Measurements from ENCODE around the gene CST7. TPM values are rescaled to one million over a fixed set of nuclear protein-coding genes. Genes with fewer than 3 reads are reported as not detected.

Gene CST7
- total and polyA plus RNA-seq, 2 donors, result 15.5 to 41.9 TPM

DNA sequence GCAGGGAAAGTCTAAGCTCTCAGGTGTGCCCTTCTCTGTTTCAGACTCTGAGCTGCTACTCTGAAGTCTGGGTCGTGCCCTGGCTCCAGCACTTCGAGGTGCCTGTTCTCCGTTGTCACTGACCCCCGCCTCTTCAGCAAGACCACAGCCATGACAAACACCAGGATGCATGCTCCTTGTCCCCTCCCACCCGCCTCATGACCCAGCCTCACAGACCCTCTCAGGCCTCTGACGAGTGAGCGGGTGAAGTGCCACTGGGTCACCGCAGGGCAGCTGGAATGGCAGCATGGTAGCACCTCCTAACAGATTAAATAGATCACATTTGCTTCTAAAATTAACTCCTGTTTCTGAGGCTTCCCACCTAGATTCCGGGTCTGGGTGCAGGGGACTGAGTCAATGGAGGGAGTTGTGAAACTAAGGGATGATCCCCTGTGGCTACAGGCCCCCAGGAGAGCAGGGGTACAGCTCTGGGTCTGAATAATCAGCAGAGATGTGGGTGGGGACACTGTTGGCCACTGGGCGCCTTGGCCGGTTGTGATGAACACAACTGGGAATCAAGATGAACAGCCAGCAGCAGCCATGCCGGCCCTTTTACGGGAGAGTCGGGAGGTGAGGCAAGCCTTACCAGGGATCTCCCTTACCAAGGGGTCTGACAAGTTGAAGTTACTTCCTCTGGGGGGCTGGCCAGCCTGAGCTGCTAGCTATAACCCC is 10.7 kb downstream of the CST7 start:
- DNase-seq (ENCODE audit: low read depth in 6 of 9, low spot score in 9 of 9), result no peak
- Histone ChIP-seq H3K4me1 (ENCODE audit: control insufficient read depth in 2 of 2, insufficient read depth in 2 of 2, low read length in 2 of 2) (peaks cover 5 to 11% of the 10 kb centered on the region in 2 donors), H3K36me3 (ENCODE audit: control insufficient read depth in 2 of 2, insufficient read depth in 2 of 2, low read length in 1 of 2) (peaks cover 42 to 71% of the 10 kb centered on the region in 2 donors), H3K27me3 (ENCODE audit: control insufficient read depth in 2 of 2, insufficient read depth in 1 of 2, low read length in 1 of 2) (no peaks in the 10 kb centered on the region), H3K9me3 (ENCODE audit: control insufficient read depth in 2 of 2, insufficient read depth in 1 of 2, low read length in 1 of 2) (no peaks in the 10 kb centered on the region), H3K27ac (ENCODE audit: low read depth in 1 of 2, low read length in 1 of 2) (no peak overlapping the region), H3K4me3 (ENCODE audit: low read length in 2 of 2) (no peak overlapping the region)
- WGBS, result 95% methylated on average over 14 of the region's 14 CpGs

- no peak for DNase-seq (ENCODE audit: low read depth in 6 of 9, low spot score in 9 of 9)
- H3K9me3 ChIP-seq (ENCODE audit: control insufficient read depth in 2 of 2, insufficient read depth in 1 of 2, low read length in 1 of 2), result no peaks in the 10 kb centered on the region
- peak overlapping the region in 1 of 2 donors; percentile 38 for H3K27ac ChIP-seq (ENCODE audit: low read depth in 1 of 2, low read length in 1 of 2)
- H3K4me3 ChIP-seq (ENCODE audit: low read length in 2 of 2), result no peak overlapping the region
- no peaks in the 10 kb centered on the region for H3K27me3 ChIP-seq (ENCODE audit: control insufficient read depth in 2 of 2, insufficient read depth in 1 of 2, low read length in 1 of 2)
- peaks cover 47 to 76% of the 10 kb centered on the region in 2 donors for H3K36me3 ChIP-seq (ENCODE audit: control insufficient read depth in 2 of 2, insufficient read depth in 2 of 2, low read length in 1 of 2)
- peaks cover 0 to 7% of the 10 kb centered on the region in 2 donors for H3K4me1 ChIP-seq (ENCODE audit: control insufficient read depth in 2 of 2, insufficient read depth in 2 of 2, low read length in 2 of 2)
- 98% methylated on average over 10 of the region's 10 CpGs for WGBS
Measured at GRCh38 chr20:24960302-24960801, 11.3 kb downstream of the CST7 start.

- Histone ChIP-seq H3K27me3 (ENCODE audit: control insufficient read depth in 2 of 2, insufficient read depth in 1 of 2, low read length in 1 of 2) (no peaks in the 10 kb centered on the region), H3K9me3 (ENCODE audit: control insufficient read depth in 2 of 2, insufficient read depth in 1 of 2, low read length in 1 of 2) (no peaks in the 10 kb centered on the region), H3K27ac (ENCODE audit: low read depth in 1 of 2, low read length in 1 of 2) (no peak overlapping the region), H3K4me3 (ENCODE audit: low read length in 2 of 2) (no peak overlapping the region), H3K4me1 (ENCODE audit: control insufficient read depth in 2 of 2, insufficient read depth in 2 of 2, low read length in 2 of 2) (peaks cover 0 to 2% of the 10 kb centered on the region in 2 donors), H3K36me3 (ENCODE audit: control insufficient read depth in 2 of 2, insufficient read depth in 2 of 2, low read length in 1 of 2) (peaks cover 49 to 79% of the 10 kb centered on the region in 2 donors)
- WGBS, result 91% methylated on average over 2 of the region's 2 CpGs
- DNase-seq (ENCODE audit: low read depth in 6 of 9, low spot score in 9 of 9), result no peak
Measured at GRCh38 chr20:24960861-24961260, 11.8 kb downstream of the CST7 start.

DNA sequence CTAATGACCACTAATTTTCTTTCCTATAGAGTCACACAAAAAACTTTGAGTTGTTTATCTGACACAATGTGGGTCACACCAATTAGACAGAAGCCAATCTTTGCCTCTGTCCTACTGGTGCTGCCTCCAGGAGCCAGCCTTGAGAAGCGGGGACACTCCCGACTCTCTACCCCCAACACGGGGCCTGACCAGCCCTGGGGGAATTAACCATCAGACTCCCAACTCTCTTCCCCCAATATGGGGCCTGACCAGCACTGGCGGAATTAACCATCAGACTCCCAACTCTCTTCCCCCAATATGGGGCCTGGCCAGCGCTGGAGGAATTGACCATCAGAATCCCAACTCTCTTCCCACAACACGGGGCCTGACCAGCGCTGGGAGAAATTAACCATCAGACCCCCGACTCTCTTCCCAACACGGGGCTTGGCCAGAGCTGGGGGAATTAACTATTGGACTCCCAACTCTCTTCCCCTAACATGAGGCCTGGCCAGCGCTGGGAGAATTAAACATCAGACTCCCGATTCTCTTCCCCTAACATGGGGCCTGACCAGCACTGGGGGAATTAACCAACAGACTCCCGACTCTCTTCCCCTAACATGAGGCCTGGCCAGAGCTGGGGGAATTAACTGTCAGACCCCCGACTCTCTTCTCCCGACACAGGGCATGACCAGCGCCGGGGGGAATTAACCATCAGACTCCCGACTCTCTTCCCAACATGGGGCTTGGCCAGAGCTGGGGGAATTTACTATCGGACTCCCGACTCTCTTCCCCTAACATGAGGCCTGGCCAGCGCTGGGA is 12.5 kb downstream of the CST7 start:
- no peaks in the 10 kb centered on the region for H3K9me3 ChIP-seq (ENCODE audit: control insufficient read depth in 2 of 2, insufficient read depth in 1 of 2, low read length in 1 of 2)
- H3K27me3 ChIP-seq (ENCODE audit: control insufficient read depth in 2 of 2, insufficient read depth in 1 of 2, low read length in 1 of 2), result no peaks in the 10 kb centered on the region
- no peak overlapping the region for H3K27ac ChIP-seq (ENCODE audit: low read depth in 1 of 2, low read length in 1 of 2)
- WGBS, result 95% methylated on average over 20 of the region's 20 CpGs
- H3K36me3 ChIP-seq (ENCODE audit: control insufficient read depth in 2 of 2, insufficient read depth in 2 of 2, low read length in 1 of 2), result peaks cover 56 to 79% of the 10 kb centered on the region in 2 donors
- H3K4me3 ChIP-seq (ENCODE audit: low read length in 2 of 2), result no peak overlapping the region
- no peaks in the 10 kb centered on the region for H3K4me1 ChIP-seq (ENCODE audit: control insufficient read depth in 2 of 2, insufficient read depth in 2 of 2, low read length in 2 of 2)
- DNase-seq (ENCODE audit: low read depth in 6 of 9, low spot score in 9 of 9), result no peak

GRCh38 chr20:24962182-24962492 is 13.1 kb downstream of the CST7 start:
- Histone ChIP-seq H3K4me1 (ENCODE audit: control insufficient read depth in 2 of 2, insufficient read depth in 2 of 2, low read length in 2 of 2) (no peaks in the 10 kb centered on the region), H3K27me3 (ENCODE audit: control insufficient read depth in 2 of 2, insufficient read depth in 1 of 2, low read length in 1 of 2) (no peaks in the 10 kb centered on the region), H3K27ac (ENCODE audit: low read depth in 1 of 2, low read length in 1 of 2) (no peak overlapping the region), H3K36me3 (ENCODE audit: control insufficient read depth in 2 of 2, insufficient read depth in 2 of 2, low read length in 1 of 2) (peaks cover 59 to 81% of the 10 kb centered on the region in 2 donors), H3K4me3 (ENCODE audit: low read length in 2 of 2) (no peak overlapping the region), H3K9me3 (ENCODE audit: control insufficient read depth in 2 of 2, insufficient read depth in 1 of 2, low read length in 1 of 2) (no peaks in the 10 kb centered on the region)
- WGBS, result over 99% methylated on average over 2 of the region's 2 CpGs
- DNase-seq (ENCODE audit: low read depth in 6 of 9, low spot score in 9 of 9), result no peak

- H3K27ac ChIP-seq (ENCODE audit: low read depth in 1 of 2, low read length in 1 of 2), result no peak overlapping the region
- peaks cover 60 to 82% of the 10 kb centered on the region in 2 donors for H3K36me3 ChIP-seq (ENCODE audit: control insufficient read depth in 2 of 2, insufficient read depth in 2 of 2, low read length in 1 of 2)
- H3K4me1 ChIP-seq (ENCODE audit: control insufficient read depth in 2 of 2, insufficient read depth in 2 of 2, low read length in 2 of 2), result no peaks in the 10 kb centered on the region
- no peaks in the 10 kb centered on the region for H3K9me3 ChIP-seq (ENCODE audit: control insufficient read depth in 2 of 2, insufficient read depth in 1 of 2, low read length in 1 of 2)
- no peak for DNase-seq (ENCODE audit: low read depth in 6 of 9, low spot score in 9 of 9)
- H3K27me3 ChIP-seq (ENCODE audit: control insufficient read depth in 2 of 2, insufficient read depth in 1 of 2, low read length in 1 of 2), result no peaks in the 10 kb centered on the region
- H3K4me3 ChIP-seq (ENCODE audit: low read length in 2 of 2), result no peak overlapping the region
- 97% methylated on average over 6 of the region's 6 CpGs for WGBS
Measured at GRCh38 chr20:24962510-24962909, 13.4 kb downstream of the CST7 start.

DNA sequence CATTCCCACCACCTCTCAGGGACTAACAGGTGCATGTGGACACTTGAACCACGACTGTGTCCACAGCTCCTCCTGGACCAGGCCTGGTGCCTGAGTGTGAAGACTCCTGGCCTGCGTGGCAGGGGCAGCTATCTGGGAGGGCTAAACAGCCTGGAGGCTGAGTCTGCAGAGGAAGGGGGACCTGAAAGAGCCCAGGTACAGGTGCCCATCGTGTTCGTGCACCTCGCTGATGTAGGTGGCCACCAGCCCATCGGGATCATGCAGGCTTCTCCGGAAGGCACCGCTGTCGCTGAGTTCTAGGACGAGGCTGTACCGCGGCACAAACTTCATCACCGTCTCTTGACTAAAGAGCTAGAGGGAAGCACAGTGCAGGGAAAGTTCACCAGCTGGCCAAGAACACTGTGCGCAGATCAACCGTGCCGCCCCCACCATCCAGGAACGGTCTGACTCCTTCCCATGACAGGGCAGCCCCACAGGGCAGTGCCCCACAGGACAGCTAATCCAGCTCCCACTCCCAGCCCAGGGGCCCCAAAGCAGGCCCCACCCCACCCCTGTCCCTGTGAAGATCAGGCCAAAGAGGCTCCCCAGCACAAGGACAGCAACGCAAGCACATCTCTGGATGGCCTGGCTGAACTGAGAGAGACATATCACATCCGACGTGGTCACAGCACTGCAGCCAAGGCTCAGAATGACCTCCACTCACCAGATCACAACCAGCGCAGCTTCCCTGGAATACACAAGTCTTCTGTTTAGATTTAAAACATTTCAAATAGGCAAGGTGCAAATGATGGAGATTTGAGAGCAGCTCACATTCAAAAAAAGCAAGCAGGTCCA is 14.8 kb downstream of the CST7 start:
- H3K9me3 ChIP-seq (ENCODE audit: control insufficient read depth in 2 of 2, insufficient read depth in 1 of 2, low read length in 1 of 2), result no peaks in the 10 kb centered on the region
- peaks cover 68 to 80% of the 10 kb centered on the region in 2 donors for H3K36me3 ChIP-seq (ENCODE audit: control insufficient read depth in 2 of 2, insufficient read depth in 2 of 2, low read length in 1 of 2)
- H3K4me3 ChIP-seq (ENCODE audit: low read length in 2 of 2), result no peak overlapping the region
- no peak for DNase-seq (ENCODE audit: low read depth in 6 of 9, low spot score in 9 of 9)
- no peaks in the 10 kb centered on the region for H3K27me3 ChIP-seq (ENCODE audit: control insufficient read depth in 2 of 2, insufficient read depth in 1 of 2, low read length in 1 of 2)
- no peaks in the 10 kb centered on the region for H3K4me1 ChIP-seq (ENCODE audit: control insufficient read depth in 2 of 2, insufficient read depth in 2 of 2, low read length in 2 of 2)
- 98% methylated on average over 21 of the region's 21 CpGs for WGBS
- no peak overlapping the region for H3K27ac ChIP-seq (ENCODE audit: low read depth in 1 of 2, low read length in 1 of 2)

DNA sequence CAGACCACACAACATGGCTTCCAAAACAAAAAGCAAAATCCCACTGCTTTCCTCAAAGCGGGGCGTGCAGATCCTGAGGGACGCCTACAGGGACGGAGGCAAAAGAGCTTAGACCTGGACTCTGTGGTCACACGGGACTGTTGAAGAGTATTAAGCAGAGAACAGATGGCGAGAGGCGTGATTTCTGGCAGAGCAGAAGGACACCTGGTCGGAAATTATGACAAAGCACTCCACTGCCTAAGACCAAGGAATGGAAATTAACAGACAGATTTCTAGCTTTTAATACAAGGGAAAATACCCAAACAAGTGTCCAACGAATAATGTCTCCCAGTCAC is 15.4 kb downstream of the CST7 start:
- Histone ChIP-seq H3K9me3 (ENCODE audit: control insufficient read depth in 2 of 2, insufficient read depth in 1 of 2, low read length in 1 of 2) (no peaks in the 10 kb centered on the region), H3K27me3 (ENCODE audit: control insufficient read depth in 2 of 2, insufficient read depth in 1 of 2, low read length in 1 of 2) (no peaks in the 10 kb centered on the region), H3K27ac (ENCODE audit: low read depth in 1 of 2, low read length in 1 of 2) (no peak overlapping the region), H3K36me3 (ENCODE audit: control insufficient read depth in 2 of 2, insufficient read depth in 2 of 2, low read length in 1 of 2) (peaks cover 69 to 82% of the 10 kb centered on the region in 2 donors), H3K4me1 (ENCODE audit: control insufficient read depth in 2 of 2, insufficient read depth in 2 of 2, low read length in 2 of 2) (no peaks in the 10 kb centered on the region), H3K4me3 (ENCODE audit: low read length in 2 of 2) (no peak overlapping the region)
- no peak for DNase-seq (ENCODE audit: low read depth in 6 of 9, low spot score in 9 of 9)
- WGBS, result 97% methylated on average over 9 of the region's 9 CpGs

Data from thymus (tissue), 11 donors.